Immature natural killer cell (primary cell): ENCODE results near the gene ATP6V1G1. TPM values are rescaled to one million over a fixed set of nuclear protein-coding genes. Genes with fewer than 3 reads are reported as not detected.

Experiments used
- DNase-seq, 3 donors: peaks; one replicate each; pipeline ENCODE4 v3.0.0; 2022; ENCODE audit warnings: mixed read lengths in 1 of 3
- H3K27ac Mint-ChIP-seq, 6 donors: one replicate each; pipeline ENCODE4 v1.8.0; 2020; ENCODE audit warnings: mixed read lengths in 6 of 6, mild to moderate bottlenecking in 5 of 6, inconsistent platforms in 4 of 6, moderate library complexity in 3 of 6
- H3K27me3 Mint-ChIP-seq, 3 donors: one replicate each; pipeline ENCODE4 v1.8.0; 2020 to 2021; ENCODE audit warnings: low read depth in 3 of 3, mild to moderate bottlenecking in 3 of 3, mixed read lengths in 3 of 3, moderate library complexity in 3 of 3, inconsistent platforms in 1 of 3
- H3K36me3 Mint-ChIP-seq, 3 donors: one replicate each; pipeline ENCODE4 v1.8.0; 2020; ENCODE audit warnings: mixed read lengths in 3 of 3, inconsistent platforms in 2 of 3, mild to moderate bottlenecking in 2 of 3
- H3K4me1 Mint-ChIP-seq, 2 donors: one replicate each; pipeline ENCODE4 v1.8.0; 2020; ENCODE audit warnings: inconsistent platforms in 2 of 2, mild to moderate bottlenecking in 2 of 2, mixed read lengths in 2 of 2, moderate library complexity in 1 of 2
- H3K4me3 Mint-ChIP-seq, 5 donors: one replicate each; pipeline ENCODE4 v1.8.0; 2020; ENCODE audit warnings: mild to moderate bottlenecking in 5 of 5, mixed read lengths in 5 of 5, inconsistent platforms in 3 of 5, moderate library complexity in 3 of 5
- H3K9me3 Mint-ChIP-seq, 6 donors: one replicate each; pipeline ENCODE4 v1.8.0; 2020; ENCODE audit warnings: mild to moderate bottlenecking in 6 of 6, mixed read lengths in 6 of 6, inconsistent platforms in 4 of 6, moderate library complexity in 3 of 6
- polyA plus RNA-seq, 3 donors: library from polyadenylated mRNA; unstranded; fragments of 300-500 nt; fragmentation: Illumina TruSeq; gene quantifications; one replicate each; pipeline ENCODE4 v1.2.3, GENCODE V29; 2021

ATP6V1G1 gene
- polyA plus RNA-seq, 3 donors from 2014 or later: 190 to 321 (median 241) TPM

DNA sequence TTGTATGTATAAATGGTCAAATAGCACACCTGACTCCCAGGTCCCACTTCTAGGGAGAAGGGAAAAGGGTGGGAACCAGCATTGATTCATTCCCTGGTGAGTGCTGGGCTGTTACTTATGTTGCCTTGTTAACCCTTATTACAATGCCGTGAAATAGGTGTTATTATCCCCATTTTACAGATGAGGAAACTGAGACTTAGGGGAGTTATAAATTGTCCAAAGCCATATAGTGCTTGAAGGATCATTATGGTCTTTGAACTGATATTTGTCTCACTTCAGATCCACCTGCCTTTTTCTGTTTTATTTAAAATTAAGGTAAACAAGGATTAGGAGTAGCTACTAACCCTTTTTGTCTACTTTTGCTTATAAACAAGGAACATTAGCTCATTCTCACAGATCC is 40.0 kb downstream of the ATP6V1G1 start:
- Mint-ChIP-seq H3K36me3 (peaks cover 27 to 38% (median 27%) of the 10 kb centered on the region in 3 donors), H3K27me3 (peaks cover 0 to 5% (median 0%) of the 10 kb centered on the region in 3 donors), H3K4me1 (no peaks in the 10 kb centered on the region), H3K4me3 (no peak overlapping the region), H3K27ac (no peak overlapping the region), H3K9me3 (no peaks in the 10 kb centered on the region)
- DNase-seq: no peak

DNA sequence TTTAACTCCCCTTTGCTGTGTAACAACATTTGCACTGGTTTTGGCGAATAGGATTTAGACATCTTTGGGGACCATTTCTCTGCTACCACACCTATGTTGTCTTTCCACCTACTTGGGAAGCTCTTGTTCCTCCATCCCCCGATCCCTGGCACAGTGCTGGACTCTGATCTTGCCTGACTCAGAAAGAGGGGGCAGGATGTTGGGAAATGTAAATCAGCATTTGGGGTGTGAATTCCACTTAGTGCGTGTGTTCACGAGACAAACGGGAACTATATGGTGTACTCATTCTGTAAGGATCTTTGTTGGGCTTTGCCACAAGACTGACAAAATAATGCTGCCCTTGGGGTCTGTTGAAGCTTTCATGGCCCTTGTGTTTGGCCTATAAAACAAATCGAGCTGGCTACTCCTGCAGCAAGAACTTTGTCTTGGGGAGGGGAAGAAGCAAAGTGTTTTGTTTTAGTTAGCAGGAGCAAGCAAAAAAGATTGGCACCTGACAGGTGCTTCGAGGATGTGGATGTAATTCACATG is 42.1 kb downstream of the ATP6V1G1 start:
- no peak for DNase-seq
- Mint-ChIP-seq H3K27me3 (peaks cover 0 to 5% (median 0%) of the 10 kb centered on the region in 3 donors), H3K4me3 (no peak overlapping the region), H3K36me3 (peaks cover 22 to 49% (median 27%) of the 10 kb centered on the region in 3 donors), H3K27ac (no peak overlapping the region), H3K4me1 (no peaks in the 10 kb centered on the region), H3K9me3 (no peaks in the 10 kb centered on the region)

DNA sequence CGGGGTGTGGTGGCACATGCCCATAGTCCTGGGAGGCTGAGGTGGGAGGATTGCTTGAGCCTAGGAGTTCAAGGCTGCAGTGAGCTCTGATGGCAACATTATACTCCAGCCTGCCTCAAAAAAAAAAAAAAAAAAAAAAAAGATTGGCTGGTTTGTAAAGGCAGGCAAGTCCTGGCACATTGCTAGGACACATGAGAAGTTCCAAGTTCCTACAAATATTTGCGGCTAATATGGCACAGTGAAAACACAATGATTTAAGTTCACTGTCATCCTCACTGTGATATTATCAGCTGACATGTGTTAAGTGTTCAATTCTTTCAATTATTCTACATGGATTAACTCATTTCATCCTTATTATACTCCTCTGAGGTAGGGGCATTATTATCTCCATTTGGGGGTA is 43.6 kb downstream of the ATP6V1G1 start:
- H3K4me3 Mint-ChIP-seq: no peak overlapping the region
- no peaks in the 10 kb centered on the region for H3K4me1 Mint-ChIP-seq
- no peak for DNase-seq
- H3K9me3 Mint-ChIP-seq: no peaks in the 10 kb centered on the region
- peaks cover 0 to 5% (median 0%) of the 10 kb centered on the region in 3 donors for H3K27me3 Mint-ChIP-seq
- H3K27ac Mint-ChIP-seq: peak overlapping the region in 1 of 6 donors; percentile 32
- H3K36me3 Mint-ChIP-seq: peaks cover 23 to 56% (median 27%) of the 10 kb centered on the region in 3 donors

DNA sequence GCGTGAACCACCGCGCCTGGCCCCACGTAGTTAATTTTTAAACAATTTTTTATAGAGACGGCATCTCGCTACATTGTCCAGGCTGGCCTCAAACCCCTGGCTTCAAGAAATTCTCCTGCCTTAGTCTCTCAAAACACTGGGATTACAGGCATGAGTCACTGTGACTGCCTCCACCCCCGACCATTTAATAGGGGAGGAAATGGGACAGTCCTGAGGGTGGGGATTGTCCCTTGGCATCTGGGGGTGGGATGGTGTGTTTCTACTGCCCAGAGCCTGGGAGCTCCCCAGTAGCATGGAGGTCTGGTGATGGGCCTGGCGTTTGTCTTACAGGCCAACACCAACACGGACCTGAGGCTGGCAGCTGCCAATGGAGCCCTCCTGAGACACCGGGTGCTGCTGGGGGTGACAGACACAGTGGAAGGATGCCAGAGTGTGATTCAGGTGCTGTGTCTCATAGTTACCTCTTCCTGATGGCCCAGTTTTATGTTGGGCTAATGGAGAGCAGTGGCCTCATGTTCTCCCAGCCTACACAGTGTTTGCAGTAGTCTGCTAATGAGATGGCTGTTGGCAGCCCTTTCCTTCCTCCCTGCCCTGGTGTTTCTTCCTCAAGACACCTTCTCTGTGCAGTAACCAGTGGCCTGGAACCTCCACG is 46.0 kb downstream of the ATP6V1G1 start:
- H3K27me3 Mint-ChIP-seq: peaks cover 0 to 5% (median 0%) of the 10 kb centered on the region in 3 donors
- DNase-seq: no peak
- H3K4me3 Mint-ChIP-seq: no peak overlapping the region
- H3K4me1 Mint-ChIP-seq: no peaks in the 10 kb centered on the region
- peaks cover 17 to 44% (median 21%) of the 10 kb centered on the region in 3 donors for H3K36me3 Mint-ChIP-seq
- no peaks in the 10 kb centered on the region for H3K9me3 Mint-ChIP-seq
- no peak overlapping the region for H3K27ac Mint-ChIP-seq

DNA sequence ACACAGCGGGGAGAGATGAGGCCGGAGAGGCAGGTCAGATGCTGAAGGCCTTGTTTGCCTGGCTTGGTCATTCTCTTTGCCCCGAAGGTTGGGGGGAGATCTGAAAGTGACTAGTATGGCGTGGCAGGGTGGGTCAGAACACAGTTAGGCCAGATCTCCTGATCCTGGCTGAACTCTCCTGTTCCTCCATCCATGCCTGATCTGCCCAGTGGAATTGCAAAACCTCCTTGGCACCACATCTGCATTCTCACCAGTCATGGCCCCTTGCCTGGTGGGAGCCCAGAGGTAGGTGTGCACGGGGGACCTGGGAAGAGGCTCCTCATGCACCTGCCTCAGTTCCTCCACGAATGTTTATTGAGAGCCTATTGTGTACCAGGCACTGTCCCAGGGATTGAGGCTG is 46.8 kb downstream of the ATP6V1G1 start:
- Mint-ChIP-seq H3K4me1 (no peaks in the 10 kb centered on the region), H3K4me3 (no peak overlapping the region), H3K36me3 (peaks cover 17 to 43% (median 18%) of the 10 kb centered on the region in 3 donors), H3K27ac (no peak overlapping the region), H3K9me3 (no peaks in the 10 kb centered on the region), H3K27me3 (peaks cover 0 to 5% (median 0%) of the 10 kb centered on the region in 3 donors)
- DNase-seq: no peak

DNA sequence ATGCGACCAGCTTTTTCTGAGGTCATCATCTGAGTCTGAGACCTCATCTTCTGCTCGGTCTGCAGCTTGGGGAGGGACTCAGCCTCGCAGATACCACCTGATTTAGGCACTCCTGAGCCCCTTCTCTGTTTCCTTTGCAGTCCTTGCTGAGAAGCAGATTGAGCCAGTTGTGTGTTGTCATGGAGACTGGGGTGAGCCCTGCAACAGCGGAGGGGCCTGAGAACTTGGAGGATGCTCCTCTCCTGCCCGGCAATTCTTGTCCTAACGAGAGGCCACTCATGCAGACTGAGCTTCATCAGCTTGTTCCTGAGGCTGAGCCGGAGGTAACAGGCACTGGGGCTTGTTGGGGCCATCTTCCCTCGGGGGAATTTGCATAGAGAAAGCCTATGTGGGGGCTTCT is 50.8 kb downstream of the ATP6V1G1 start:
- Mint-ChIP-seq H3K9me3 (no peaks in the 10 kb centered on the region), H3K36me3 (peaks cover 8 to 34% (median 16%) of the 10 kb centered on the region in 3 donors), H3K4me3 (no peak overlapping the region), H3K27ac (no peak overlapping the region), H3K4me1 (no peaks in the 10 kb centered on the region), H3K27me3 (no peaks in the 10 kb centered on the region)
- DNase-seq: no peak

DNA sequence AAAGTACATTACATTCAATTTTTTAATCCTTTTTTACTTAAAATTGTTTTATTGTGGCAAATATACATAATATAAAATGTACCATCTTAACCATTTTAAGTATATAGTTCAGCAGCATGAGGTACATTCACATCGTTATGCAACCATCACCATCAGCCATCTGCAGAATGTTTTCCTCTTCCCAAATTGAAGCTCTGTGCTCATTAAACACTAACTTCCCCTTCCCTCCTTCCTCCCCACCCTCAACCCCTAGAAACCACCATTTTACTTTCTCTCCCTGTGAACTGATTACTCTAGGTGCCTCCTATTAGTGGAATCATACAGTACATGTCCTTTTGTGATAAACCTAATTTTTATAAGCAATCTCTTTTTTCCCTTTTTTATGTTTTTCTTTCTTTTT is 54.4 kb downstream of the ATP6V1G1 start:
- peaks cover 0 to 2% (median 0%) of the 10 kb centered on the region in 3 donors for H3K27me3 Mint-ChIP-seq
- no peaks in the 10 kb centered on the region for H3K4me1 Mint-ChIP-seq
- no peak overlapping the region for H3K4me3 Mint-ChIP-seq
- DNase-seq: no peak
- no peak overlapping the region for H3K27ac Mint-ChIP-seq
- peaks cover 14 to 46% (median 23%) of the 10 kb centered on the region in 3 donors for H3K36me3 Mint-ChIP-seq
- no peaks in the 10 kb centered on the region for H3K9me3 Mint-ChIP-seq

DNA sequence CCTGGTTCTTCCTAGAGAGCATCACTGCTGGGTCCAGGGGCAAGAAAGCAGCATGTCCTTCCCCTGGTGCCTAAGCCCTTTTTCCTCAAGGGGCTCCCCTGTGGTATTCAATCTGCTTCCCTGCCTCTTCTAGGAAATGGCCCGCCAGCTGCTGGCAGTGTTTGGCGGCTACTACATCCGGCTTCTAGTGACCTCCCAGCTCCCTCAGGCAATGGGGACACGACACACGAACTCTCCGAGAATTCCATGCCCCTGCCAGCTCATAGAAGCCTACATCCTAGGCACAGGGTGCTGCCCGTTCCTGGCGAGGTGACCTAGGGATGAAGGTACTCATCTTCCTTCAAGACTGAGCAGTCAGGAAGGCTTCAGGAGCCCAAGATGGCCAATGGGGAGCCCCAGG is 55.4 kb downstream of the ATP6V1G1 start:
- peaks cover 19 to 50% (median 26%) of the 10 kb centered on the region in 3 donors for H3K36me3 Mint-ChIP-seq
- no peak overlapping the region for H3K4me3 Mint-ChIP-seq
- H3K9me3 Mint-ChIP-seq: no peaks in the 10 kb centered on the region
- no peaks in the 10 kb centered on the region for H3K4me1 Mint-ChIP-seq
- H3K27me3 Mint-ChIP-seq: peaks cover 0 to 2% (median 0%) of the 10 kb centered on the region in 3 donors
- no peak overlapping the region for H3K27ac Mint-ChIP-seq
- no peak for DNase-seq

DNA sequence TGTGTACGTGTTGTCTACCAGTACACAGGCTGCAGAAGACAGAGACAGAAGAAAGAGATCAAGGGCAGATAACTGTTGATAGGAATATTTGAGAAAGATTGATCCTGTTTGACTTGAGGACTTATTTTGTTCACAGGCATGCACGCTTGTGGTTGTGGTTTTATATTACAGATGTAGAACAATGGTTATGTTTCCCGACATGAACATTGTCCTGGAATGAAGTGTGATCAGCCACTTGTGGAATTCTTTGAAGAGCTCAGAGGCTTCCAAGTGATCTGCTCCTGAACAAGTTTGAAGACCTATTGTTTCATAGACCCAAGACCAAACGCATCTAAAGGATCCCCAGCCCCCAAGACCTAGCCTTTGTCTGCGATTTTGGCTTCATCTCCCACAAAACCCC is 56.3 kb downstream of the ATP6V1G1 start:
- H3K36me3 Mint-ChIP-seq: peaks cover 19 to 49% (median 26%) of the 10 kb centered on the region in 3 donors
- no peak for DNase-seq
- no peak overlapping the region for H3K4me3 Mint-ChIP-seq

More for the DNA sequence above, 56.3 kb downstream of the ATP6V1G1 start:
- Mint-ChIP-seq H3K27me3 (peaks cover 0 to 2% (median 0%) of the 10 kb centered on the region in 3 donors), H3K27ac (no peak overlapping the region), H3K4me1 (no peaks in the 10 kb centered on the region), H3K9me3 (no peaks in the 10 kb centered on the region)

Other genes starting within 250 kb of the ATP6V1G1 start
- gene AKNA, start 199.8 kb upstream of the ATP6V1G1 start, polyA plus RNA-seq: 10 to 100 TPM in 2 of 3 donors, 1 to 10 TPM in 1; 4.0 to 56.3 (median 13.8) TPM
- 1 to 10 TPM in 2 of 3 donors, under 1 TPM in 1; 0.22 to 1.4 (median 1.0) TPM for gene WHRN, start 82.3 kb upstream of the ATP6V1G1 start, polyA plus RNA-seq
- gene TMEM268, start 23.5 kb downstream of the ATP6V1G1 start, polyA plus RNA-seq: 10 to 100 TPM in 1 of 3 donors, 1 to 10 TPM in 2; 6.9 to 13.7 (median 7.7) TPM
- gene TEX53, start 70.0 kb downstream of the ATP6V1G1 start, polyA plus RNA-seq: not detected
- not detected for gene TEX48, start 94.4 kb downstream of the ATP6V1G1 start, polyA plus RNA-seq
- gene TNFSF15, start 218.3 kb downstream of the ATP6V1G1 start, polyA plus RNA-seq: under 1 TPM in 1 of 3 donors, not detected in 2; 0.03 TPM